CD8-positive, alpha-beta T cell (primary cell): ENCODE measurements around the gene HDDC3. TPM values are rescaled to one million over a fixed set of nuclear protein-coding genes. Genes with fewer than 3 reads are reported as not detected.

Source experiments
- total RNA-seq, 46 experiments: library from RNA in 2 of 46; stranded (reverse) in 2 of 46; gene quantifications; one replicate each; pipeline ENCODE4 v1.2.3 and lab custom pipeline; 2021 to 2026

HDDC3 gene
- total RNA-seq, 2 experiments from 2014 or later = 5.1 to 6.0 TPM

Other genes with a start within 250 kb of the HDDC3 start
- 1 to 10 TPM; 2.5 to 2.6 TPM for gene BLM, start 215.2 kb downstream of the HDDC3 start, total RNA-seq
- gene FURIN, start 64.0 kb downstream of the HDDC3 start, total RNA-seq = 100 to 1,000 TPM; 130 to 147 TPM
- 1 to 10 TPM; 4.9 to 6.8 TPM for gene FES, start 48.0 kb downstream of the HDDC3 start, total RNA-seq
- 100 to 1,000 TPM; 162 to 172 TPM for gene MAN2A2, start 29.2 kb downstream of the HDDC3 start, total RNA-seq
- gene UNC45A, start 2.7 kb upstream of the HDDC3 start, total RNA-seq = 10 to 100 TPM; 18.2 to 21.0 TPM
- gene RCCD1, start 22.3 kb upstream of the HDDC3 start, total RNA-seq = 1 to 10 TPM; 3.9 to 4.1 TPM
- 10 to 100 TPM; 24.6 to 31.3 TPM for gene PRC1, start 62.0 kb upstream of the HDDC3 start, total RNA-seq
- 10 to 100 TPM; 30.1 to 33.0 TPM for gene VPS33B, start 90.0 kb upstream of the HDDC3 start, total RNA-seq
- gene SV2B, start 167.7 kb upstream of the HDDC3 start, total RNA-seq = not detected